Testis (tissue), 3 donors: ENCODE measurements around the gene EIF2S2. TPM values are rescaled to one million over a fixed set of nuclear protein-coding genes. Genes with fewer than 3 reads are reported as not detected.
"Not testable (repeated sequence)": the region's sequence is repeated elsewhere in the genome, so short reads cannot be mapped to it uniquely, and the experiment has no call there.

ENCODE experiments used
- DNase-seq: peaks from one replicate; pipeline ENCODE4 v3.0.0-alpha.2; 2019
- H3K27ac ChIP-seq, 2 donors: fragments of 200-600 bp; sonication (generic); one replicate each; pipeline ENCODE4 v1.5.1; 2019
- H3K27me3 ChIP-seq: fragments of 200-600 bp; sonication (generic); one replicate; pipeline ENCODE4 v1.5.1; 2019
- H3K36me3 ChIP-seq: fragments of 200-600 bp; sonication (generic); one replicate; pipeline ENCODE4 v1.5.1; 2017; ENCODE audit warnings: low read depth; ENCODE audit errors: missing control alignments
- H3K4me1 ChIP-seq: fragments of 200-600 bp; sonication (generic); one replicate; pipeline ENCODE4 v1.5.1; 2019
- H3K4me3 ChIP-seq, 2 donors: fragments of 200-600 bp; sonication (generic); one replicate each; pipeline ENCODE4 v1.5.1; 2017 to 2019
- H3K9me3 ChIP-seq: fragments of 200-600 bp; sonication (generic); one replicate; pipeline ENCODE4 v1.5.1; 2017
- CTCF ChIP-seq, 3 experiments: fragments of 450-650 bp in 2 of 3; fragments of 200-600 bp in 1 of 3; sonication (generic) in 1 of 3; IDR thresholded peaks; one replicate each; pipeline ENCODE4 v1.5.1; 2016 to 2019; ENCODE audit warnings: antibody characterized with exemption in 3 of 3, mild to moderate bottlenecking in 2 of 3, moderate library complexity in 1 of 3
- POLR2A ChIP-seq: fragments of 450-650 bp; IDR thresholded peaks from one replicate; pipeline ENCODE4 v1.6.1; 2017; ENCODE audit warnings: antibody characterized with exemption, mild to moderate bottlenecking, moderate library complexity
- WGBS, 2 donors: methylation state at CpG; one replicate each; pipeline ENCODE4 v1.1.5; 2018; 5-methylcytosine and 5-hydroxymethylcytosine counted together
- intact Hi-C: fragments of 100-400 bp; cut with DNase I; formaldehyde crosslinking; loops from one replicate; pipeline ENCODE4 v1.15.1; 2023; ENCODE audit warnings: low total_unique reads
- polyA plus RNA-seq: library from polyadenylated mRNA; stranded (reverse); fragments of 350-450 nt; fragmentation: Illumina TruSeq; extraction: RNeasy Lipid Tissue Mini Kit (QIAGEN cat#74804); gene quantifications from one replicate; pipeline ENCODE4 v1.2.3, GENCODE V29; 2014; ENCODE audit warnings: low read depth, low replicate concordance; ENCODE audit not compliant: insufficient read depth
- total RNA-seq, 2 donors: library from RNA; depleted of rRNA; stranded (reverse); fragments of >200 nt; gene quantifications; one replicate each; pipeline ENCODE4 v1.2.3, GENCODE V29; 2016

EIF2S2 gene
- total and polyA plus RNA-seq, 3 donors from 2014 or later: 41.9 to 48.9 (median 45.4) TPM

GRCh38 chr20:34145280-34145819 is 33.3 kb upstream of the EIF2S2 start:
- TF ChIP-seq CTCF (IDR thresholded peaks at IDR 0.05) (no peak), POLR2A (no peak)
- intact Hi-C loops: no loop called here
- WGBS, 2 donors: 94 to 97% methylated on average over 2 of the region's 2 CpGs
- DNase-seq: no peak
- H3K4me3 ChIP-seq: no peak overlapping the region
- H3K27me3 ChIP-seq: no peaks in the 10 kb centered on the region
- no peaks in the 10 kb centered on the region for H3K9me3 ChIP-seq
- no peak overlapping the region for H3K27ac ChIP-seq
- H3K4me1 ChIP-seq: no peaks in the 10 kb centered on the region
- H3K36me3 ChIP-seq: no peaks in the 10 kb centered on the region

GRCh38 chr20:34143951-34144350 is 31.9 kb upstream of the EIF2S2 start:
- 71 to 75% methylated on average over 7 of the region's 7 CpGs for WGBS, 2 donors
- intact Hi-C loops: no loop called here
- Histone ChIP-seq H3K4me1 (no peaks in the 10 kb centered on the region), H3K27ac (no peak overlapping the region), H3K27me3 (no peaks in the 10 kb centered on the region), H3K36me3 (no peaks in the 10 kb centered on the region), H3K9me3 (no peaks in the 10 kb centered on the region), H3K4me3 (no peak overlapping the region)
- no peak for TF ChIP-seq CTCF (IDR thresholded peaks at IDR 0.05)
- no peak for TF ChIP-seq POLR2A
- DNase-seq: no peak

GRCh38 chr20:34142121-34142520 is 30.1 kb upstream of the EIF2S2 start:
- Histone ChIP-seq H3K27ac (no peak overlapping the region), H3K27me3 (no peaks in the 10 kb centered on the region), H3K36me3 (no peaks in the 10 kb centered on the region), H3K9me3 (no peaks in the 10 kb centered on the region), H3K4me3 (no peak overlapping the region), H3K4me1 (no peaks in the 10 kb centered on the region)
- DNase-seq: no peak
- TF ChIP-seq CTCF (IDR thresholded peaks at IDR 0.05): no peak
- TF ChIP-seq POLR2A: no peak
- intact Hi-C loops: no loop called here
- WGBS, 2 donors: 88 to 93% methylated on average over 1 of the region's 1 CpG

- DNase-seq: no peak
- Histone ChIP-seq H3K4me1 (no peaks in the 10 kb centered on the region), H3K9me3 (no peaks in the 10 kb centered on the region), H3K4me3 (no peak overlapping the region), H3K36me3 (no peaks in the 10 kb centered on the region), H3K27me3 (no peaks in the 10 kb centered on the region), H3K27ac (no peak overlapping the region)
- WGBS, 2 donors: 89 to 95% methylated on average over 2 of the region's 2 CpGs
- TF ChIP-seq POLR2A (no peak), CTCF (IDR thresholded peaks at IDR 0.05) (no peak)
- intact Hi-C loops: no loop called here
These were observed 29.2 kb upstream of the EIF2S2 start for GRCh38 chr20:34141293-34141692.

- WGBS, 2 donors: 84 to 89% methylated on average over 11 of the region's 11 CpGs
- H3K27me3 ChIP-seq: not testable (repeated sequence)
These were observed 23.7 kb upstream of the EIF2S2 start for GRCh38 chr20:34135525-34136275.

GRCh38 chr20:34133365-34133860 is 21.4 kb upstream of the EIF2S2 start:
- intact Hi-C loops: not testable (repeated sequence)

More at GRCh38 chr20:34135525-34136275, 23.7 kb upstream of the EIF2S2 start:
- H3K4me1 ChIP-seq, H3K9me3 ChIP-seq, DNase-seq, intact Hi-C loops, H3K36me3 ChIP-seq, H3K27ac ChIP-seq, H3K4me3 ChIP-seq: not testable (repeated sequence)

GRCh38 chr20:34132943-34133342 is 20.9 kb upstream of the EIF2S2 start:
- H3K4me1 ChIP-seq, H3K27me3 ChIP-seq, H3K36me3 ChIP-seq, intact Hi-C loops, H3K9me3 ChIP-seq, DNase-seq, H3K27ac ChIP-seq: not testable (repeated sequence)
- 58 to 70% methylated on average over 14 to 17 of the region's 21 CpGs for WGBS, 2 donors
- peak overlapping the region in 1 of 2 donors; percentile 30 for H3K4me3 ChIP-seq

More at GRCh38 chr20:34133365-34133860, 21.4 kb upstream of the EIF2S2 start:
- not testable (repeated sequence) for H3K4me1 ChIP-seq, H3K27ac ChIP-seq, DNase-seq, H3K27me3 ChIP-seq, H3K9me3 ChIP-seq, H3K4me3 ChIP-seq, H3K36me3 ChIP-seq
- WGBS, 2 donors: 30 to 67% methylated on average over 1 to 4 of the region's 4 CpGs

GRCh38 chr20:34132491-34132890 is 20.4 kb upstream of the EIF2S2 start:
- WGBS, 2 donors: 79% methylated on average over 14 of the region's 26 CpGs; no CpG with 5 or more reads in 1 of the 2 donors
- intact Hi-C loops, H3K9me3 ChIP-seq, H3K36me3 ChIP-seq, H3K27ac ChIP-seq, H3K27me3 ChIP-seq, DNase-seq, H3K4me1 ChIP-seq: not testable (repeated sequence)
- H3K4me3 ChIP-seq: peak overlapping the region in 1 of 2 donors; percentile 30
